GM20000 (cell line): ENCODE results near the gene TTC6.
A peak's percentile ranks its signal among the peaks of the same experiment; 100 is the strongest.

Experiments
- DNase-seq: peaks from one replicate; pipeline ENCODE4 v3.0.0; 2012; ENCODE audit warnings: low spot score
- TF ChIP-seq, protein P1 (sequence below): IDR thresholded peaks from 2 replicates; pipeline ENCODE4 v1.5.1; 2012; ENCODE audit warnings: mild to moderate bottlenecking, control low read depth; ENCODE audit errors: extremely low read depth, missing control alignments

The TTC6 gene

DNA sequence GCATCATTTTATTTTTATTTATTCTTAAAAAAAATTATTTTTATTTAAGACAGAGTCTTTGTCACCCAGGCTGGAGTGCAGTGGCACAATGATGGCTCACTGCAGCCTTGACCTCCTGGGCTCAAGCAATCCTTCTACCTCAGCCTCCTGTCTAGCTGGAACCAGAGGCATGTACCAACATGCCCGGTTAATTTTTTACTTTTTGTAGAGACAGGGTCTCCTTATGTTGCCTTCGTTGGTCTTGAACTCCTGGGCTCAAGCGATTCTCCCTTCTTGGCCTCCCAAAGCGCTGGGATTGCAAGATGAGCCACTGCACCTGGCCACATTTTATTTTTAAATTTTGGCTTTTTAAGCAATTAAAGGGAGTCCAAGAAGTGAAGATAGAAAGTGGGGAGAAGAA is 21.4 kb downstream of the TTC6 start:
- TF ChIP-seq, protein P1, sequence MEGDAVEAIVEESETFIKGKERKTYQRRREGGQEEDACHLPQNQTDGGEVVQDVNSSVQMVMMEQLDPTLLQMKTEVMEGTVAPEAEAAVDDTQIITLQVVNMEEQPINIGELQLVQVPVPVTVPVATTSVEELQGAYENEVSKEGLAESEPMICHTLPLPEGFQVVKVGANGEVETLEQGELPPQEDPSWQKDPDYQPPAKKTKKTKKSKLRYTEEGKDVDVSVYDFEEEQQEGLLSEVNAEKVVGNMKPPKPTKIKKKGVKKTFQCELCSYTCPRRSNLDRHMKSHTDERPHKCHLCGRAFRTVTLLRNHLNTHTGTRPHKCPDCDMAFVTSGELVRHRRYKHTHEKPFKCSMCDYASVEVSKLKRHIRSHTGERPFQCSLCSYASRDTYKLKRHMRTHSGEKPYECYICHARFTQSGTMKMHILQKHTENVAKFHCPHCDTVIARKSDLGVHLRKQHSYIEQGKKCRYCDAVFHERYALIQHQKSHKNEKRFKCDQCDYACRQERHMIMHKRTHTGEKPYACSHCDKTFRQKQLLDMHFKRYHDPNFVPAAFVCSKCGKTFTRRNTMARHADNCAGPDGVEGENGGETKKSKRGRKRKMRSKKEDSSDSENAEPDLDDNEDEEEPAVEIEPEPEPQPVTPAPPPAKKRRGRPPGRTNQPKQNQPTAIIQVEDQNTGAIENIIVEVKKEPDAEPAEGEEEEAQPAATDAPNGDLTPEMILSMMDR = no peak
- no peak for DNase-seq

DNA sequence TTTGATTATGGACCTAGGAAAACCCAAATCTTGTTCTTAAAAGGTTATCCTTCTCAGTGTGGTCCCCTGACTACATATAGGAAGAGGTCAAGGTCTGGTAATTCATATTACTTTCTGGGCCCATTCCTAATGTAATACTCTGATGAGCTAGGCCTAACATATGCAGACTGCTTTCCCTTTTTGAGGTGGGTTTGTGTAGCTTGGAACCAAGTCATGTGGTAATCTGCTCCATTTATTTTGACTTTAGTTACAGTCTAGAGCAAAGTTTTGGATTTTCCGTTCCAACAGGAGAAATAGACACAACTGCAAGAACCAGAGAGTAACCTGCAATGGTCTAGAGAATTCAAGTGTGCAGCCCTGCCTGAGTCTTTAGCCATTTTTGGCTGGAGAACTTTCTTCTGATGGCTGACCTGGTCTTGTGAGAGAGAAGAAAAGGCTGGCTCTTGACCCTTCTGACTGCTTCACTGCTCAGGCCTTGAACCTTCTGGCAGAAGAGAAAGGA is 22.5 kb downstream of the TTC6 start:
- DNase-seq = no peak
- TF ChIP-seq, protein P1 = no peak

DNA sequence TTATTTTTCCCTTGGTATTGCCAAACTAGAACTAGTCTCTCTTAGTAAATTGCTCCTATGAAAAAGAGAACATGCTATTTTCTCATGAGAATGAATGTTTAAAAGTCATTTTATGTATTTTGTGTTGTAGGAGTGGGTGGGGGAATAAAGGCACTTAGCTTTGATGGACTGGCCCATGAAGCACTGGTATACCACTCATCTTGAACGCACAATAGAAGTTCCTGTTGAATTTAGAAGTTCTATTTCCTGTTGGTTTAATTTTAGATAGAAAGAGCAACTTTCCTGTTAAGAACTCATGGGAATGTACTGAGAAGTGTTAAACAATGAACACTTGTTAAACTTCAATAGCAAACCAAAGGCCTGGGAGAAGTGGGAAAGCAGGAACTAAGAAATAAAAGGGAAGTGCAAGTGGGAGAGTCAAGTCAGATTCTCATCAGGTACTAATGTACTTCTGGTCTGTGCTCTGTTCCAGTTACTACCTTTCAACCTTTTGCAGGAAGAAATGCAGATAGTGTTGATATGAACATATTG is 23.1 kb downstream of the TTC6 start:
- DNase-seq = no peak
- TF ChIP-seq, protein P1 = no peak

DNA sequence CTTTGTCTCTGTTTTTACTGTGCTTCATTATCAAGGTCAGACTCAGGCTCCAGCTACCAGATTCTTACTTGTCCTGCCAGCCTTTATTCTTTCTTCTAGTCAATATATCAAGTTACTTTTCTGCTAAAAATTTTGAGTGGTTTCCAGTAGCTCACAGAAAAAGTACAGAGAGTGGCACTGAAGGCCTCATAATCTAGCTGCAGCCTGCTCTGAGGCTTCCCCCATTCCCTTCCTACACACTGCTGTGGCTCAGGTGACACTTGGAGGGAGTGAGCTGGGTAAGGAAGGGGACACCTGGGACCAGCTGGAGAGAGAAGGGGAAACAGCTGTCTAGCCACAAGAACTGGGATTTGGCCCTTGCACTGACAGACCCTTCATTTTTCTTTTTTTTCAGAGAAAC is 25.4 kb downstream of the TTC6 start:
- peak; percentile 12 for DNase-seq
- TF ChIP-seq, protein P1 = no peak

DNA sequence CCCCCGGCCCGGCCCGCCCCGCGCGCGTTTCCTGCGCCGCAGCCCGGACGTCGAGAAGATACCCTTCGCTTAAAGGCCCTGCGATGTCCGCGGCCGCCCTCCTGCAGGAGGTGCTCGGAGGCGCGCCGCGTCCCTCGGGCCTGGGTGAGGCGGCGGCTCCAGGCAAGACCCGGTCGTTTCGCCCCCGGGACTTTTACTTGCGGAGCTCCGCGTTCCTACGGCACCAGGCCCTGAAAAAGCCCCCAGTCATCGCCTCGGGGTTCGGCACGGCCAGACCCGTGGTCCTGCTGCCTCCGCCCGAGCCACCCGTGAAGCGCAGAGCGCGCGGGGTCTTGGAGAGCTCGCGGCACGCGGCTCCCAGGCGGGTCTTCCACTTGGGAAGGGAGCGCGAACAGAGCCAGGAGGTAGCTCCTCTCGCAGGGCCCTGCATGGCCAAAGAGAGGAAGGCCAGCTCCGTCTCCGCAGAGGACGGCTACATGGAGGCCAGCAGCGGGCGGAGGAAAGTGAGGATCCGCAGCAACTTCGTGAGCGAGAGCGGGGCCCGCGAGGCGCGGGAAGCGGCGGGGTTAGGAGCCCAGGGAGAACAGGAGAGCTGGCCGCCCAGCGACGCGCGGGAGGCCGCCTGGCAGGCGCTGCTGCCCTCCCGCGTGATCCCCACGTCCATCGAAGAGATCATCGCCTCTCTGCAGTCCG is 26.9 kb downstream of the TTC6 start:
- DNase-seq = peak; percentile 7
- TF ChIP-seq, protein P1 = no peak

DNA sequence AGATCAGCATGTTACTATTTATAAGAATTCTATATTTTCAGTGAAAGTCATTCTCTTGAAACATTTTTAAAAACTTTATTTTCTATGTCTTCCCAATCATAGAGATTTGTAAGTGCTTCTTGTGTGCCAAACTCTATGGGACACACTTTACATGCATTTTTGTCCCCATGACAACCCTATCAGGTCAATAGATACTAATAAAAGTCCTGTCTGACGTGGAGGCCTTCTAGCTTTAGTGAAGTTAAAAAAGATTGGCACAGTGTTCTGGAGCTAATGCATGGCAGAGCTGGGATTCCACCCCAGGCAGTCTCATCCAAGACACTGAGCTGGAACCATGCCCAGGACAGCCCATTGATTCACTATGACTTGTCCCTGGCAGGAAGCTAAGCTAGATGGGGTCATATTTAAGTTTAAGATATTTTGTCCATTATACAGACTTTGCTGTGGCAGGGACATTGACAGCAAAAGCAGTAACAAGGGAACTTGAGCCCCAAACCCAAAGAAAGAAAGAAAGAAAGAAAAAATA is 28.1 kb downstream of the TTC6 start:
- TF ChIP-seq, protein P1 = no peak
- DNase-seq = no peak

DNA sequence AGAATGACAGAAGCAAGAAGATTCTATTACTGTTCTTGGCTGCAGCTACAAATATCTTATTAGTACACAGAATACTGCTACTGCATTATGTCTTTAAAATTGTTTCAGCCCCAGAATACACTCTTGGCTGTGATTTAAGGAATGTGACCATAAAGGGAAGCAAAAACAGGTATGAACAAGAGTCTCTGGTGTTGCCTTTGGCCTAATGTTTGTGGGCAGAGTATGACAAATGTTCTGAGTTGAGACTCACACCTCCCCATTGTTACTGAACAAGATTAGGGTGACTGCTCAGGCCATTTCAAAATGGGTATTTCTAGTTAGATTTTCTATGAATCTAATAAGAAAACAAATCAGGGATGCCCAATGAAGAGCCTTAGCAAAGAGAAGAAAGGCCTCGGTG is 28.5 kb downstream of the TTC6 start:
- TF ChIP-seq, protein P1 = no peak
- DNase-seq = no peak
